ENCODE data around the gene TYW5.

TYW5 gene

DNA sequence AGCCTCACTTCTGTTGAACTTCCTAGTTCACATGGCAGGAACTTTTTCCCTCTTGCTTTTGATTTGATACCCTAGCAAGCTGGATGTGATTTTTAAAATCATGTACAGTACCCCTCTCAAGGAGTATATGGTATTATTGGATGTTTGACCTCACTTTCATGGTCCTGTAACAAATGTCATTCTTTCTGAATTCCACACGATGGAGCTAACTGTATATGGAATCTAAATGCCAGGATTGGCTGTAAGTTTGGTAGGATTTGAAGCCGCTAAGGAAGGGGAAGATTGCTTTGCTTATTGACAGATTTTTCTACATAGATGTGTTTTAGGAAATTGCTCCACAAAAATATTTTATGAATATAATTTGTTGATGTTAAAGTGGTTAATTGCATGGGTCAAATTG, 18.4 kb upstream of the TYW5 start:
- DNase-seq = no peak

DNA sequence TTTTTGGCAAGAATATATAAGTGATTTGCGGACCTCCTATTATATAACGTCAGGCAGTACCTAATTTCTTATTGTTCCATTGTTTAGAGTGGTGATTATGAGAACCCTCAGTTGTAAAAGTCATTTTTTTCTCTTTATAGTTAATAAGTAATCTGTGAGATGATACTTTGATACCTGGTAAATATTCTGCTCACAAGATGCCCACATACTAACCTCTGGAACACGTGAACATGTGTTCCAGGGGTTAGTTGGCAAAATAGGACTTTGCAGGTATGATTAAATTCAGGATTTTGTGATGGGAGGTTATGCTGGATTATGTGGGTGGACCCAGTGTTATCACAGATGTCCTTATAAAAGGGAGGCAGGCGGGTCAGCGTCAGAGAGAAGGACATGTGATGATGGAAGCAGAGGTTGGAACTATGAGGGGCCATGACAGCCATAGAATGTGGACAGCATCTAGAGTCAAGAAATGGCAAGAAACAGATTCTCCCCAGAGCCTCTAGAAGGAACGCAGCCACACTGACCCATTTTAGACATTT, 16.9 kb upstream of the TYW5 start:
- DNase-seq = no peak

DNA sequence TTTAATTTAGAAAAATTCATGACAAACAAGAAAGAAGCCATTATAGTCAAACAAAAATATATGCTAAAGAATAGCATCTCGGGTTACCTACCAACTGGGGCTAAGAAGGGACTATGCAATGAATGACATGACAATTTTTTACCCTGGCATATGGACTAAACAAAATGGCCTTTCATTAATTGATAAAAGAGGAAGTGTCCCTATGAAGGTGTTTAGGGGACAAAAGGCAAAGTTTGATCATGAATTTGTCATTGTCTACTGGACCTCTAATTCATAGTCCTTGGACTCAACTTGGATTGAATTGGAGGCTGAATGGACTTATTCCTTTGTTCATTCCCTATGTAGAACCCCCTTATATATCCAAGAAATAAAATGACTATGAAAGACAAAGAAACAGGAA, 12.8 kb upstream of the TYW5 start:
- DNase-seq = no peak

DNA sequence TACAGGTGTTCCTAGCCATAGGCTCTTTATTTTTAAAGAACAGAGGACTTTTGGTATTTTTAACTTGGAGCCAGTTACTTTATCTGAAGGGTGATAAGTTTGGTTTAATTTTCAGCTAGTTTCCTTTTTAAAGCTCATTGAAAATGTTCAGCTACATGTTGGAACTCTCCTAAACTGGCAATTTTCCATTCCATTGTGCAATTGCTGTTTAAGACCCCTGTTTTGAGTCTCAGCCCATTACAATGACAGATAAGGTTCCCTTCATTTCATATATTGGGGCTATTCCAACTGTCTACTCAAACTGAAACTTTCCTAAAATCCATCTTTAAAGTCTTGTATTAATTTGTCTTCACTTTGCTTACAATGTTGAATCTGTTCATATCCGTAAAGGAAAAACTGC, 11.7 kb upstream of the TYW5 start:
- DNase-seq = no peak

DNA sequence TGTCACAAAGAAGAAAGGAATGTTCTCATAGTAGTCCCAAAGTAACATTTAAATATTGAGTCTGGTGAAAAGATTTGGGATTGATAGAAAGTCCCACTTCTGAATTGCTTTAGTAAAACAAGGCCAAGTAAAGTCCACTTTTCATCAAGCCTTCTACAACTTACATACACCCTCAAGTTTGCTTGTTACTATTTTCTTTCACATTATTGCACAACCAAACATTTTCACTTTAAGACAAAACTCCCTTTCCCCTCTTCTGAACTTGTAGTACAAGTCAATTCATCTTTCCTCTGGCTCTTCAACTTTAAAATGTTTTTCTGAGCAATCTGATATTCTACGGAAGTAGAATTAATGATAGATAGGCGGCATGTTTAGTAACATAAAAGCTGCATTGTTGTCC, 11.1 kb upstream of the TYW5 start:
- no peak for DNase-seq

DNA sequence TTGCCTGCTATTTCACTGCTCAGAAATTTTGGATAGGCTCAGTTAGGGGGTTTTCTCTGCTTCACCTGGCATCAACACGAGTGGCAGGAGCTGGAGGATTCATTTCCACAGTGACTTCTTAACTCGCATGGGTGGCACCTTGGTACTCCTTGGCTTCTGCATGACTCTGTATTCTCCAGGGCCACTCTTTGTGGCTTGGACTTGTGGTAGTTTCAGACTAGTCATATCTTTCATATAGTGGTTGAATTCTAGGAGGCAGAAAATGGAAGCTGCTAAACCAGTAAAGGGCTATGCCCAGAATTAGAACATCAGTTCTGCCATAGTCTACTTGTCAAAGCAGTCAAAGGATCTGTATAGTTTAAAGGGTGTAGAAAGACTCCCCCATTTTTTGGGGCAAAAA, 6.9 kb upstream of the TYW5 start:
- no peak for DNase-seq

DNA sequence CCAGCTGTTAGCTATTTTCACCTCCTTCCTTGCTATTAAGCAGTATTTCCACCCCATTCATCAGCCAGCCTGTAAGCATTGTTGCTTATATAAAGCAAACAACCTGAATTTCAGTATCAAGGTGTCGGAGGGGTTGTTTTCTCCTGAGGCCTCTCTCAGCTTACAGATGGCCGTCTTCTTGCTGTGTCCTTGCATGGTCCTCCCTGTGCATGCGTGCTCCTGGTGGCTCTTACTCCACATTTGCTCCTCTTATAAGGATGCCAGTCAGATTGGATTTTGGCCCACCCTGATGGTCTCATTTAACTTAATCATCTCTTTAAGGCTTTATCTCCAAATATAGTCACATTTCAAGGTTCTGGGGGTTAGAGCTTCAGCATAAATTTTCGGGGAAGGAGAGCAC, 2.7 kb upstream of the TYW5 start:
- no peak for DNase-seq

DNA sequence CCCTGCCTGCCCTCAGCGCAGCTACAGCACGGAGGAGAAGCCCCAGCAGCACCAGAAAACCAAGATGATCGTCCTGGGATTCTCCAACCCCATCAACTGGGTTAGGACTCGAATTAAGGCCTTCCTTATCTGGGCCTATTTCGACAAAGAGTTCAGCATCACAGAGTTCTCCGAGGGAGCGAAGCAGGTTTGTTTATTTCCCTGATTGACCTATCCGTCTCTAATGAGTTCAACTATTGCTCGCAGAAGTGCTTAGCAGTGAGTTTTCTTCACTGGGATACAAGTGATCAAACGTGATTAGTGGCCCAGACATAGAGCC, 730 bp upstream of the TYW5 start:
- DNase-seq = no peak

DNA sequence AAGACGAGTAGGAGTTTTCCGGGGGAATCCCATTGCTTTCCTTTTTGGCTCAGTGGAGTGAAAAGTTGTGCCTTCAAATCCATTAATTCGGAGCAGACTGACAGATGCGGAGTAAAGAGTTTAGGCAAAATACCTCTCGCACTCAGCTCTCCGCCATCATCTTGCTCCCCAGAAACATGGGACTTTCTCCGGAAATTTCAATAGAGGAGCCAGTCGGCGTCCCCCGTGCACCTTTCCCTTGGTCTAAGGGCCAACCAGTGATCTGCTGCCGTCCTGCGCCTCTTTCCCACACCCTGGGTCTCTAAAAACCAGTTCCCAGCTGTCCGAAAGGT, 318 bp downstream of the TYW5 start:
- peak; percentile 22 for DNase-seq

DNA sequence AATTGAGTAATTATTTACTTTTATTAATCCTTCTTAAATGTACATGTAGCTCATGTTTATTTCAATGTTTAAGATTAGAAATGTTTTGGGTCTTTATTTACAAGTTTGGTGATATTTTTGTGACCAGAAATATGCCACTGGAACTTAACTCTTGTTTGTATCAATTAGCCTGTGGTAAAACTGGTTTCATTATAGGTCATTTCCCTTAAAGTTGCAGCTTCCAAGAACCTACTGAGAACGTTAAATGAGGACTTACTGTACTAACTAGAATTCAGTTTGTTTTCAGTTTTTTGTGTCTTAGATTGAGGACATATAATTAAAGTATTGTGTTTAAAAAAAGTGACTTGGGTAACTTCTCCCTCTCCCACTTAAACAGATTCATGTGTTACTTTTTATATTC, 4.3 kb downstream of the TYW5 start:
- DNase-seq = no peak

DNA sequence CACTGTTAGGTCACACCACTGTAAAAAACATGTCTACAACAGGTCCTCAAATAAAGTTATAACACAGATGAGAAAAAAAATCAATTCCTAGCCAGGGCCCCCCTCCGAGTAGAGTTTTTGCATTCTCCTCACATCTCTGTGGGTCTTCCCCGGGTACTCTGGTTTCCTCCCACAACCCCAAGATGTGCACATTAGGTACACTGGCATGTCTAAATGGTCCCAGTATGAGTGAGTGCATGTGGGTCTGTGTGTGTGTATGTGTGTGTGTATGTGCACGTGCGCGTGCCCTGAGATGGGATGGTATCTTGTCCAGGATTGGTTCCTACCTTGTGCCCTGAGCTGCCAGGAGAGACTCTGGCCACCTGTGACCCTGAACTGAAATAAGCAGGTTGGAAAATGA, 4.9 kb downstream of the TYW5 start:
- DNase-seq = no peak

DNA sequence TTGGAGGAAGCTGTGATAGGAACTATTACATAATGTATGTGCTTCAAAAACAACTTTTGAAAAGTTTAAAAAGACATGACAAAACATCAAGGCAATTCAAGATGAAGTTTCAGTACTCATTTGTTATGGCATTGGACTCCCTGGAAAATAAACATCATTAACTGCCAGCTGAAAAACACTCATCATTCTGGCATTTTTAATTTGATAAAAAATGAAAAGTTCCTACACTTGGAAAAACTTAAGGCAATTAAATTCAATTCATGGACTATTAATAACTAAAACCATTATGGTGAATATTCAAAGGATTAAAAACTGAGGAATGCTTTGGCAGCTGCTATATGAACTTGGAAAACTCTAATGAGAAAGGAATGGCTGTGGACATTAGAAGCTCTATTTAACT, 8.5 kb downstream of the TYW5 start:
- DNase-seq = no peak

DNA sequence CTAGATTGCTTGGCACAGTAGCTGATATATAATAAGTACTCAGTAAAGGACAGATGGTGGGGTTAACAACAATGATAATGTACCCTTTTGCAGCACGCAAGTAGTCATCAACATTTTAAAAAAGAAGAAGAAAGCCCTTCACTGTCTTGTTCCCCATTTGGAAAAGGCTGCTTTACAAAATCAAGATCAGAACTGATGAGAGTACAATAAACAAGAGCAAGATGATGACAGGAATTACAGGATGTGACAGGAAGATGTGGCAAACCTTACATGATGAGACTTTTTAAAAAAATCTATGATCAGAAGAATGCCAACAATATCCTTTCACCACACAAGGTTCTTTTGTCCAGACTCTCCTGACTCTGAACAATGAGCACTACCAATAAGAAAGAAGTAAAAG, 9.1 kb downstream of the TYW5 start:
- DNase-seq = no peak

DNA sequence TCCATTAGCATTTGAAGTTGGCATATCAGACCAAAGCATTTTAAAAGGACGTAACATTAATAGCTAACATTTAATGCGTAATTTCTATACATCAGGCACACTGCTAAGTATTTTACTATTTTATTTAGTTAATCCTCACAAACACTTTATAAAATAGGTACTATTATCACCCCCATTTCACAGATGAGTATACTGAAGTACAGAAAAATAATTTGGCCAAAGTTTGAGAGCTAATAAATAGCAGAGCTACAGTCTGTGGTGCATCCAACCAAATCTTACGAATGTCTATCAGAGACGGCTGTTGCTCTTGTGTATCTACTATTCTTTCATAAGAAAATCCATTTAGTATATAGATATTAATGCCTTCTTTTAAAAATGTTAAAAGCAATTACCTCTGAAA, 11.9 kb downstream of the TYW5 start:
- DNase-seq = no peak

DNA sequence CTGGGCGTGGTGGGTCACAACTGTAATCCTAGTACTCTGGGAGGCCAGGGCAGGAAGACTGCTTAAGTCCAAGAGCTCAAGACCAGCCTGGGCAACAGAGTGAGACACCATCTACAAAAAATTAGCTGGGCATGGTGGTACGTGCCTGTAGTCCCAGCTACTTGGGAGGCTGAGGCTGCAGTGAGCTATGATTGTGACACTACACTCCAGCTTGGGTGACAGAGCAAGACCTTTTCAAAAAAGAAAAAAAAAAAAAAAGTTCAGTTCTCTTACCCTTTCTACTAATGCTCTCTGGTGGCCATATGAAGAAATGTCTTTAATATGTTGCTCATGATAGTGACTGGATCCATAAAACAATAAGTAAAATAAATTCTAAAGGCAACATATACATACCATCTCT, 14.9 kb downstream of the TYW5 start:
- DNase-seq = peak; percentile 36

DNA sequence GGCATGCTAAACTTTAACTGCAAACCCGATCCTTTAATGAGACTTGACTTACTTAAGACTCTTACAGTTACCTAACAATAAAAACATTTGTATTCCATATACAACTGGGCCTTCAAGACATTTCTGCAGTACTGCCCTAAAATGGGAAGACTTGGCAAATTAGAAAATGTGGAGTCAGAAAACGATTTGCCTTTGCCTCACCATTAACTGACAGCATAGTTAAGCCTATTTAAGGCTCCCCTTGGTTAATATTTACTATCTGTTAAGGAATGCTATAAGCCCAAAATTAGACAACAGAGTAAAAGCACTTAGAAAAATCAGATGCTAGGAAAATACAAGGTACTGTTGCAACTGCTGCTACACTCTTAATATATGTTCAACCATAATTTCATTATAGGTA, 18.7 kb downstream of the TYW5 start:
- DNase-seq = no peak

DNA sequence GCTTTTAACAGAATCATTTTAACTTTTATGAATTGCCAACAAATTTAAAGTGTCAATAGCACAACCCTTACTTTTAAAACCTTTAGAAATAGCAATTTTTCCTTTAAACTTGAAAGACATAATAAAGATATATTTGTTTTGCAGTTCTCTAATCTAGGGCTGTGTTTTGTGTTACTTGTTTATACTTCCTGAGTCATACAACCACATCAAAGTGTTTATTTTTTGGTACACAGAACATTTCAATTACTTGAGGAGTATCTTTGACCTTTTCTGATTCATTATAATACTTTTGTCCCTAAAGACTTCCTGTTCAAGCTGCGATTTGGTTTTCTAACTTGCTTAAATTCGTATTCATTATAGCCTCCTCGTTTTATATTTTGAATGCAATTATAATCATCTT, 21.8 kb downstream of the TYW5 start:
- no peak for DNase-seq

DNA sequence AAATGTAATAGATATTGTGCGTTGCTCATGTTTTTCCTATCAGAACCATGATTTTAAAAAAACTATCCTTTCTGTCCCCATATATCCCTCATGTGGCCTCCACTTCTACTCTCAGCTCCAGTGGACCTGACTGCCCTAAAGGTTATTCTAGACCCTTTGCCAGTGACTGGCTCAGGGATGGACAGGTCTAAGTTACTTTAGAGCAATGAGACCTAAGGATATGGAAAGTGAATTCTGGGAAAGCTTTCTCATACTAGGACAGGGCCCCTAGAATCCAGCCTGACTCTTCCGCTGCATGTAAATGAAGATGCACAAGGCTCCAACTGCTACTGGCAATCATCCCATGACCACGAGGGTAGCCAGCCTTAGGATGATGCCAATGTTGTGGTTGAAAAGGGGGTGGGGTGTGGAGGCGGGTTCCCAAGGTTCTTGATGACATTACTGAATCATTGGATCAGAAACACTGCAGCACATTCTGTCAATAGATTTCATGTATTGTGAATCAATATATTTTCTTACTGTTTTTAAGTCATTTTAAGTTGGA, 22.9 kb downstream of the TYW5 start:
- DNase-seq = no peak

DNA sequence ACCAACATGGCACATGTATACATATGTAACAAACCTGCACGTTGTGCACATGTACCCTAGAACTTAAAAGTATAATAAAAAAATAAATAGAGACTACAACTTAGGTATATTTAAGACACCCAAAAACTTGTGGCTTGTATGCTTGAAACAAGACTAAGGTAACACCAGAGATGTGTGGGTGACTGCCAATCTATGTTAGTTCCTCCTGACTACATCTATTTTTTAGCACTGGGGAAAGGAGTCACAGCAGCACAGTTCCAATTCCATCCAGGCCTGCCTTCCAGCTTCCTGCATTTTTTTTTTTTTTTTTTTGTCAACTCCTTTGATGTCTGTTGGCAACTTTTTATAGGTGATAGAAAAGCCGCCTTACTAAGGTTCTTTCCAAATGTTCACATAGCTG, 26.0 kb downstream of the TYW5 start:
- DNase-seq = no peak

DNA sequence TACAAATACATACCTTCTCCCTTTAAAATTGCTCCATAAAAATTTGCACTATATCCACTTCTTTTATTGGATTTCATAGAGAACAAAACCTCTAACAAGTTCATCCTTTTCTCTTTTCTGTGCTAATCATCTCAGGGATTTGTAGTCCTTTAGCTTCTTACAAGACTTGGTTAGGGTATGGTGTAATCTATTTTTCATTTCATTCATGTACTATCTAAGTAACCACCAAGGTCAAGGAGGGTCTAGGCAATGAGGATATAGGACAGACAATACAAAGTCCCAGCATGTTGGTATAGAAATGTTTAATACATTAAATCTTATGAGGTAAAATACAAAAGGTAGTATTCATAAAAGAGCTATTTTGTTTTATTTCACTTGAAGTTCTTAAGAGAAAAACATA, 26.7 kb downstream of the TYW5 start:
- no peak for DNase-seq

DNA sequence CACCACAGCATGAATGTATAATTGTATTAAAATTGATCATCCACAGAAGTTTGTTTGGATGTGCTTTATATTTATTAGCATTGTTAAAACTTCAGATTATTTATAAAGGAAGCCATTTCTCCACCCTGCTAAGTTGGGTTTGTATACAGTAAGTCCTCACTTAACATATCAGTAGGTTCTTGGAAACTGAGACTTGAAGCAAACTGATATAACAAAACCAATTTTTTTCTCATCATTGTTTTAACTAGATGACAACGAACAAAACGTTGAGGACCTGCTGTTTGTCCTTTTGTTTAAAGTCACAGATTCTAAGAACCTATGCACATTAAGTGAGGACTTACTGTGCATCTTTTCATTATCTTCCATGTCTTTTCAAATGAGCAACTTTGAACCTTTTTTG, 27.1 kb downstream of the TYW5 start:
- no peak for DNase-seq

DNA sequence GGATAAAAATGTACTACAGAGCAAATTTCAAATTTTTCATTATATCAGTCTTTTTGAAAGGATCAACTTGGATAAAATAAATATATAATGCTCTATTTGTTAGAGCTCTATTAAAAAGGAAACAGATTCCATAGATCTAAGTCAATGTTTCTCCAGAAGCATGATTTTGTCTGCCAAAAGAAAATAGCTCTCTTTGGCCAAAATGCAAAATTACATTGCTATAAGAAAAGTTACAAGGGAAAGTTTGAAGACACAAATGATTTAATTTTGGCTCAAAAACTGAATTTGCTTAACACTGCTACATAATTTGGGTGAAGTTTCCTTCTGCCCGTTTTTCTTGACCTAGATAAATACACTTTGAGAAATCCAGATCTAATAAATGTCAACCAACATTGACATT, 28.5 kb downstream of the TYW5 start:
- DNase-seq = no peak

DNA sequence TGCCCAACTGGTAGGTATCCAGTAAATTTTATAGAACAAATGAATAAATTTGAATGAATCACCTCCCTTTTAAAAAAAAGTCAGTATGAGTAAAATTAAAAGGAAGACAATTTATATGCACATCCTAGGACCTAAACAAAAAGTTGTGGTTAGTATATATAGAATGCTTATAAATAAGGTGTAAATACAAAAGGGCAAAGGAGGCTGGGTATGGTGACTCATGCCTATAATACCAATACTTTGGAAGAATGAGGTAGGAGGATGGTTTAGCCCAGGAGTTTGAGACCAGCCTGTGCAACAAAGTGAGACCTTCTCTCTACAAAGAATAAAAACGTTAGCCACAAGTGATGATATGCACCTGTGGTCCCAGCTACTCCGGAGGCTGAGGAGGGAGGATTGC, 31.4 kb downstream of the TYW5 start:
- DNase-seq = no peak

DNA sequence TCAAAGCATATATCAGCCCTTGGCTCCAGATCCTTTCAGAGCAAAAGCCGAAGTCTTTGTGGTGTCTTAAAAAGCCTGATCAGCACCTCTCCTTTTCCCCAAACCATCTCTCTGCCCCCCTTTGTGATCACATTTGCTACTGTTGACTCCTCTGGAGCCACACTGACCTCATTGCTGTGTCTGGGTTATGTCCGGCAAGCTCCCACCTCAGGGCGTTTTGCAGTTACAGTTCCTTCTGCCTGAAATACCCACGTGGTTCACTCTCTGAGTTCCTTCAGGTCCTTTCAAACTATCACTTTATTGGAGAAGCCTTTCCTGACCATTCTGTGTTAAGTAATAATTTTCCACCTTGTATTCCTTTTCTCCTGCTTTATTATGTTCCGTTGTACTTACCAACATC, 32.4 kb downstream of the TYW5 start:
- DNase-seq = no peak

DNA sequence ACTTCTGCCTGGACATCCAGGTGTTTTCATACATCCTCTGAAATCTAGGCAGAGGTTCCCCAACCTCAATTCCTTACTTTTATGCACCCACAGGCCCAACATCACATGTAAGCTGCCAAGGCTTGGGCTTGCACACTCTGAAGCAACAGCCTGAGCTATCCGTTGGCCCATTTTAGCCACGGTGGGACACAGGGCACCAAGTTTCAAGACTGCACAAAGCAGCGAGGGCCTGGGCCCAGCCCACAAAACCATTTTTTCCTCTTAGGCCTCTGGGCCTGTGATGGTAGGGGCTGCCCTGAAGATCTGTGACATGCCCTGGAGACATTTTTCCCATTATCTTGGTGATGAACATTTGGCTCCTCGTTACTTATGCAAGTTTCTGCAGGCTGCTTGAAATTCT, 38.3 kb downstream of the TYW5 start:
- DNase-seq = no peak

DNA sequence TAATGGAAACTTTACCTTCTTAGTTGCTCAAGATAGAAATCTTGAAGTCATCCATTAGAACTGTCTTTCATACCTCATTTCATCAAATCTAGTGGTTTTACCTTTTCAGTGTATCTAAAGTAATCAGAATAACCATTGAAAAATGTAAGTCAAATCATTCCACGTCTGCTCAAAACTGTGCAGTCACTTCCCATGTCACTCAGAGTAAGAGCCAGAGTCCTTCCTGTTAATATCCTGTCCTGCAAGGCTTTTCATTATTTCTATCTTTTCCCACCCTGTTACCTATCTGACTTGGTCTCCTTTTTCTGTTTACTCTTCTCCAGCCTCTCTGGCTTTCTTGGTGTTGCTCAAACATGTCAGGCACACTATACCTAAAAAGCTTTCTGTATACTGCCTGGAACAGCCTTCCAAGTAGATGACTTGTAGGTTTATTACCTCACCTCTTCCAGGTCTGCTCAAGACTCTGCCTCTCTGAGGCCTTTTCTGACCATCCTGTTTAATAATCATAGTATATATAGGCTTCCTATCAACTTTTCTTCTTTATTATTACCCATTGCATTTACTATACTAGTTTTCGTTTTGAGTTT, 40.8 kb downstream of the TYW5 start:
- DNase-seq = no peak

Data from NCI-H1694 (cell line).